SU-DHL-6 (cell line): ENCODE data around the gene GAR1.
A peak's percentile ranks its signal among the peaks of the same experiment; 100 is the strongest.
"Not testable (repeated sequence)": the region's sequence is repeated elsewhere in the genome, so short reads cannot be mapped to it uniquely, and the experiment has no call there.

Experiments
- H2AFZ ChIP-seq: fragments of 200-600 bp; sonication (generic); 2 replicates; pipeline ENCODE4 v1.6.1; 2014; ENCODE audit warnings: low read depth, mild to moderate bottlenecking, moderate library complexity, mixed read lengths, antibody characterized with exemption, low read length; ENCODE audit not compliant: severe bottlenecking
- H3F3A ChIP-seq: fragments of 200-600 bp; shearing (Covaris generic); 2 replicates; pipeline ENCODE4 v1.6.0; 2016; ENCODE audit warnings: antibody characterized with exemption, mild to moderate bottlenecking; ENCODE audit not compliant: insufficient read depth
- H3K27ac ChIP-seq: fragments of 200-600 bp; sonication (generic); 2 replicates; pipeline ENCODE4 v1.5.1; 2016; ENCODE audit warnings: low read depth, mild to moderate bottlenecking, low read length, moderate library complexity, mixed read lengths
- H3K27me3 ChIP-seq: fragments of 200-600 bp; sonication (generic), shearing (Covaris generic); 2 replicates; pipeline ENCODE4 v1.6.0; 2014; ENCODE audit warnings: mild to moderate bottlenecking, low read length
- H3K36me3 ChIP-seq: fragments of 200-600 bp; sonication (generic); 2 replicates; pipeline ENCODE4 v1.6.1; 2014; ENCODE audit warnings: mild to moderate bottlenecking, low read length, mixed read lengths
- H3K4me2 ChIP-seq: fragments of 300-600, 200-600 bp; shearing (Covaris generic), sonication (generic); 2 replicates; pipeline ENCODE4 v1.6.0; 2014; ENCODE audit warnings: low read length, low read depth, mild to moderate bottlenecking; ENCODE audit not compliant: poor library complexity, severe bottlenecking
- H3K4me3 ChIP-seq: fragments of 200-600 bp; sonication (generic); 2 replicates; pipeline ENCODE4 v1.5.1; 2014; ENCODE audit warnings: antibody characterized with exemption, low read length, mild to moderate bottlenecking, mixed read lengths; ENCODE audit not compliant: insufficient read depth, poor library complexity, severe bottlenecking
- H3K79me2 ChIP-seq: fragments of 200-600 bp; sonication (generic); 2 replicates; pipeline ENCODE4 v1.6.1; 2014; ENCODE audit warnings: mild to moderate bottlenecking, low read length, moderate library complexity; ENCODE audit not compliant: insufficient read depth
- H3K9ac ChIP-seq: fragments of 200-600 bp; sonication (generic); 2 replicates; pipeline ENCODE4 v1.7.0; 2014; ENCODE audit warnings: mild to moderate bottlenecking, low read length
- H3K9me2 ChIP-seq: fragments of 200-600 bp; sonication (generic); replicated peaks from 2 replicates; pipeline ENCODE4 v1.6.1; 2014; ENCODE audit warnings: low read length; ENCODE audit not compliant: insufficient read depth
- H3K9me3 ChIP-seq: fragments of 200-600 bp; sonication (generic); 2 replicates; pipeline ENCODE4 v1.6.1; 2014; ENCODE audit warnings: low read length, mixed read lengths; ENCODE audit not compliant: insufficient read depth
- H4K20me1 ChIP-seq: fragments of 200-600 bp; sonication (generic); 2 replicates; pipeline ENCODE4 v1.6.1; 2014; ENCODE audit warnings: low read depth, mild to moderate bottlenecking, antibody characterized with exemption, low read length, moderate library complexity, mixed read lengths
- EZH2phosphoT487 ChIP-seq: fragments of 200-600 bp; sonication (generic), shearing (Covaris generic); conservative IDR thresholded peaks from 2 replicates; pipeline ENCODE4 v1.6.1; 2018; ENCODE audit warnings: mild to moderate bottlenecking, antibody characterized with exemption, low read length, moderate library complexity, mixed read lengths
- TF ChIP-seq, protein P1 (sequence below): fragments of 200-600 bp; sonication (generic); IDR thresholded peaks from one replicate; pipeline ENCODE4 v1.5.1; 2017; ENCODE audit warnings: antibody characterized with exemption, mild to moderate bottlenecking, low read length, moderate library complexity; ENCODE audit not compliant: insufficient read depth, poor library complexity, severe bottlenecking

The GAR1 gene

GRCh38 chr4:109815151-109816081, at the start of gene GAR1:
GAR1 (plus strand) TSS chr4:109815762; CDS start chr4:109816165, 403 bp downstream.
- peak within 1 kb of the TSS; percentile 82 for H3K4me3 ChIP-seq
- H4K20me1 ChIP-seq, result no peaks in the 10 kb centered on the region
- no peaks in the 10 kb centered on the region for H3K36me3 ChIP-seq
- no peaks in the 10 kb centered on the region for H3K27me3 ChIP-seq
- no peak for TF ChIP-seq EZH2phosphoT487
- TF ChIP-seq, protein P1, sequence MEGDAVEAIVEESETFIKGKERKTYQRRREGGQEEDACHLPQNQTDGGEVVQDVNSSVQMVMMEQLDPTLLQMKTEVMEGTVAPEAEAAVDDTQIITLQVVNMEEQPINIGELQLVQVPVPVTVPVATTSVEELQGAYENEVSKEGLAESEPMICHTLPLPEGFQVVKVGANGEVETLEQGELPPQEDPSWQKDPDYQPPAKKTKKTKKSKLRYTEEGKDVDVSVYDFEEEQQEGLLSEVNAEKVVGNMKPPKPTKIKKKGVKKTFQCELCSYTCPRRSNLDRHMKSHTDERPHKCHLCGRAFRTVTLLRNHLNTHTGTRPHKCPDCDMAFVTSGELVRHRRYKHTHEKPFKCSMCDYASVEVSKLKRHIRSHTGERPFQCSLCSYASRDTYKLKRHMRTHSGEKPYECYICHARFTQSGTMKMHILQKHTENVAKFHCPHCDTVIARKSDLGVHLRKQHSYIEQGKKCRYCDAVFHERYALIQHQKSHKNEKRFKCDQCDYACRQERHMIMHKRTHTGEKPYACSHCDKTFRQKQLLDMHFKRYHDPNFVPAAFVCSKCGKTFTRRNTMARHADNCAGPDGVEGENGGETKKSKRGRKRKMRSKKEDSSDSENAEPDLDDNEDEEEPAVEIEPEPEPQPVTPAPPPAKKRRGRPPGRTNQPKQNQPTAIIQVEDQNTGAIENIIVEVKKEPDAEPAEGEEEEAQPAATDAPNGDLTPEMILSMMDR, result no peak
- H3K9ac ChIP-seq, result peak within 1 kb of the TSS; percentile 89
- H2AFZ ChIP-seq, result peak within 1 kb of the TSS; percentile 96
- peaks cover 31% of the 10 kb centered on the region for H3K79me2 ChIP-seq
- no peaks in the 10 kb centered on the region for H3K9me2 ChIP-seq
- H3F3A ChIP-seq, result no peaks in the 10 kb centered on the region; the same call in 1 of the 2 replicates
- no peaks in the 10 kb centered on the region for H3K9me3 ChIP-seq
- H3K27ac ChIP-seq, result peak within 1 kb of the TSS; percentile 48; the same call in 1 of the 2 replicates
- peak within 1 kb of the TSS; percentile 59 for H3K4me2 ChIP-seq

DNA sequence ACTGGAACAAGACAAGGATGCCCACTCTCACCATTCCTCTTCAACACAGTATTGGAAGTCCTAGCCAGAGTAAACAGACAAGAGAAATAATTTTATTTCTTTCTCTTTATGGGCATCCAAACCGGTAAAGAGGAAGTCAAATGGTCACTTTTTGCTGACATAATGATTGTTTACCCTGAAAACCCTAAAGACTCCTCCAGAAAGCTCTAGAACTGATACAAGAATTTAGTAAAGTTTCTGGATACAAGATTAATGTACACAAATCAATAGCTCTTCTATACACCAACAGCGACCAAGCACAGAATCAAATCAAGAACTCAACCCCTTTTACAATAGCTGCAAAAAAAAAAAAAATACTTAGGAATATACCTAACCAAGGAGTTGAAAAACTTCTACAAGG, 33.5 kb upstream of the GAR1 start:
- H3K79me2 ChIP-seq, H3K27ac ChIP-seq, H3K4me3 ChIP-seq, H3K4me2 ChIP-seq, H3K27me3 ChIP-seq, H3F3A ChIP-seq, H3K36me3 ChIP-seq, H4K20me1 ChIP-seq, H3K9ac ChIP-seq, H2AFZ ChIP-seq, H3K9me3 ChIP-seq, H3K9me2 ChIP-seq: not testable (repeated sequence)

- Histone ChIP-seq H3K27ac (no peak overlapping the region), H3K4me2 (no peak overlapping the region), H3K27me3 (no peaks in the 10 kb centered on the region), H3F3A (no peaks in the 10 kb centered on the region), H3K79me2 (no peaks in the 10 kb centered on the region), H3K9me3 (no peaks in the 10 kb centered on the region), H3K9ac (no peak overlapping the region), H3K4me3 (no peak overlapping the region), H2AFZ (no peak overlapping the region), H3K36me3 (no peaks in the 10 kb centered on the region), H3K9me2 (no peaks in the 10 kb centered on the region), H4K20me1 (no peaks in the 10 kb centered on the region)
- TF ChIP-seq EZH2phosphoT487, result no peak
- TF ChIP-seq, protein P1, result no peak
Observed at GRCh38 chr4:109786846-109787245, 28.7 kb upstream of the GAR1 start.

- H3K27ac ChIP-seq, result no peak overlapping the region
- no peaks in the 10 kb centered on the region for H3K27me3 ChIP-seq
- no peaks in the 10 kb centered on the region for H3K36me3 ChIP-seq
- H3K4me3 ChIP-seq, result no peak overlapping the region
- H3K9ac ChIP-seq, result no peak overlapping the region
- no peak for TF ChIP-seq EZH2phosphoT487
- TF ChIP-seq, protein P1, result no peak
- no peak overlapping the region for H2AFZ ChIP-seq
- no peaks in the 10 kb centered on the region for H3K9me2 ChIP-seq
- no peaks in the 10 kb centered on the region for H3K9me3 ChIP-seq
- H4K20me1 ChIP-seq, result no peaks in the 10 kb centered on the region
- no peaks in the 10 kb centered on the region for H3K79me2 ChIP-seq
- no peak overlapping the region for H3K4me2 ChIP-seq
- no peaks in the 10 kb centered on the region for H3F3A ChIP-seq
Observed at GRCh38 chr4:109787807-109788206, 27.8 kb upstream of the GAR1 start.
